Renal cortex interstitium (tissue), 11 donors: ENCODE data around the gene SSBP3. TPM values are rescaled to one million over a fixed set of nuclear protein-coding genes. Genes with fewer than 3 reads are reported as not detected.

Source experiments
- DNase-seq, 11 donors: peaks; one replicate each; pipeline ENCODE4 v3.0.0-alpha.2; 2013; ENCODE audit warnings: low read depth in 9 of 11, low spot score in 4 of 11; ENCODE audit errors: extremely low read depth in 1 of 11
- polyA plus RNA-seq, 3 donors: library from polyadenylated mRNA; unstranded; fragments of 120-200 nt; gene quantifications; one replicate each; pipeline ENCODE4 v1.2.1, GENCODE V29; 2013; ENCODE audit not compliant: insufficient read length in 3 of 3

The SSBP3 gene
- polyA plus RNA-seq, 3 donors: 119 to 124 (median 120) TPM

GRCh38 chr1:54199765-54200518 lies 206.3 kb downstream of the SSBP3 start, which contains the start of the genes CYB5RL and MRPL37:
Gene CYB5RL, minus strand, starts transcription at chr1:54200030. Its CDS starts 4,414 bp downstream, at chr1:54195616.
Gene MRPL37, plus strand, starts transcription at chr1:54200167. Its CDS starts 77 bp downstream, at chr1:54200244.
- peak; percentile 89 to 99 (median 95) for DNase-seq

GRCh38 chr1:54199151-54199764 lies 206.9 kb downstream of the SSBP3 start:
- DNase-seq: no peak

GRCh38 chr1:54193453-54193852 lies 212.7 kb downstream of the SSBP3 start:
- no peak for DNase-seq

- no peak for DNase-seq
Observed at GRCh38 chr1:54191525-54191924, 214.7 kb downstream of the SSBP3 start.

- no peak for DNase-seq
Observed at GRCh38 chr1:54190526-54190925, 215.7 kb downstream of the SSBP3 start.

GRCh38 chr1:54188291-54188690 lies 217.9 kb downstream of the SSBP3 start:
- DNase-seq: no peak

- no peak for DNase-seq
Observed at GRCh38 chr1:54186056-54186455, 220.1 kb downstream of the SSBP3 start.

- DNase-seq: no peak
Observed at GRCh38 chr1:54180701-54181360, 225.4 kb downstream of the SSBP3 start.

- no peak for DNase-seq
Observed at GRCh38 chr1:54178296-54179070, 227.7 kb downstream of the SSBP3 start.

GRCh38 chr1:54177726-54178125 lies 228.5 kb downstream of the SSBP3 start:
- no peak for DNase-seq

- no peak for DNase-seq
Observed at GRCh38 chr1:54176621-54177327, 229.4 kb downstream of the SSBP3 start.

Other genes starting within 250 kb of the SSBP3 start
- 10 to 100 TPM in 1 of 3 donors, 1 to 10 TPM in 2; 6.5 to 10.5 (median 6.6) TPM for gene CYB5RL, start 206.4 kb downstream of the SSBP3 start, polyA plus RNA-seq
- 10 to 100 TPM; 76.9 to 86.6 (median 80.3) TPM for gene MRPL37, start 206.2 kb downstream of the SSBP3 start, polyA plus RNA-seq
- 10 to 100 TPM; 11.5 to 17.2 (median 12.8) TPM for gene ACOT11, start 141.8 kb upstream of the SSBP3 start, polyA plus RNA-seq
- gene FAM151A, start 217.1 kb upstream of the SSBP3 start, polyA plus RNA-seq: 10 to 100 TPM; 23.1 to 38.1 (median 32.5) TPM
- gene MROH7, start 235.4 kb upstream of the SSBP3 start, polyA plus RNA-seq: 10 to 100 TPM in 1 of 3 donors, 1 to 10 TPM in 2; 2.4 to 15.3 (median 7.5) TPM